Endometrial microvascular endothelial cells (primary cell): ENCODE data around the gene ADGRD2. TPM values are rescaled to one million over a fixed set of nuclear protein-coding genes. Genes with fewer than 3 reads are reported as not detected.

ENCODE experiments used
- in situ Hi-C: cut with HindIII; loops from 2 replicates; pipeline ENCODE4 v1.10.0; 2017; ENCODE audit warnings: low sequenced_read_pairs, low pct_unique_long_range_greater_than_20kb; ENCODE audit errors: inconsistent ontology term
- total RNA-seq: library from RNA; depleted of rRNA; stranded (reverse); fragments of >200 nt; gene quantifications from one replicate; pipeline ENCODE4 v1.2.3, GENCODE V29; 2015; ENCODE audit errors: inconsistent ontology term

Gene ADGRD2
- total RNA-seq, 1 donor from 2014 or later = not detected

GRCh38 chr9:124475158-124475867 is 25.1 kb downstream of the ADGRD2 start:
- in situ Hi-C loops = no loop called here

- in situ Hi-C loops = no loop called here
Measured at GRCh38 chr9:124475868-124476690, 25.8 kb downstream of the ADGRD2 start.

GRCh38 chr9:124477211-124477647 is 27.0 kb downstream of the ADGRD2 start:
- in situ Hi-C loops = no loop called here

- in situ Hi-C loops = no loop called here
Measured at GRCh38 chr9:124477648-124478285, 27.5 kb downstream of the ADGRD2 start.

GRCh38 chr9:124478354-124478753 is 28.1 kb downstream of the ADGRD2 start:
- in situ Hi-C loops = no loop called here

- in situ Hi-C loops = no loop called here
Measured at GRCh38 chr9:124479371-124479770, 29.1 kb downstream of the ADGRD2 start.

GRCh38 chr9:124479947-124480620 is 29.8 kb downstream of the ADGRD2 start:
- in situ Hi-C loops = no loop called here

- in situ Hi-C loops = no loop called here
Measured at GRCh38 chr9:124480621-124480981, 30.4 kb downstream of the ADGRD2 start.

- in situ Hi-C loops = no loop called here
Measured at GRCh38 chr9:124481115-124481514, 30.9 kb downstream of the ADGRD2 start.

GRCh38 chr9:124482431-124483031 is 32.3 kb downstream of the ADGRD2 start:
- in situ Hi-C loops = no loop called here

GRCh38 chr9:124483481-124483880 is 33.2 kb downstream of the ADGRD2 start:
- in situ Hi-C loops = no loop called here

- in situ Hi-C loops = no loop called here
Measured at GRCh38 chr9:124485201-124485600, 35.0 kb downstream of the ADGRD2 start.

- in situ Hi-C loops = no loop called here
Measured at GRCh38 chr9:124485936-124486335, 35.7 kb downstream of the ADGRD2 start.

GRCh38 chr9:124486778-124487259 is 36.6 kb downstream of the ADGRD2 start:
- in situ Hi-C loops = no loop called here

- in situ Hi-C loops = no loop called here
Measured at GRCh38 chr9:124487260-124488182, 37.3 kb downstream of the ADGRD2 start.

GRCh38 chr9:124488641-124489210 is 38.5 kb downstream of the ADGRD2 start:
- in situ Hi-C loops = no loop called here

- in situ Hi-C loops = no loop called here
Measured at GRCh38 chr9:124489222-124489621, 39.0 kb downstream of the ADGRD2 start.
